ENCODE data around the gene MTCL1. TPM values are rescaled to one million over a fixed set of nuclear protein-coding genes. Genes with fewer than 3 reads are reported as not detected.

MTCL1 gene
- total RNA-seq, 1 experiment from 2014 or later: 28.3 TPM

- H3K9me3 ChIP-seq: no peaks in the 10 kb centered on the region
- peak overlapping the region; percentile 85 for H3K27ac Mint-ChIP-seq (ENCODE audit: unreplicated experiment)
- H3K27me3 ChIP-seq (replicated peaks; ENCODE audit: control insufficient read depth, insufficient read depth, low read length): no peaks in the 10 kb centered on the region
- POLR2A ChIA-PET: no interaction called here
- peaks cover 12% of the 10 kb centered on the region for H3K36me3 Mint-ChIP-seq (ENCODE audit: insufficient read depth, unreplicated experiment)
- CTCF ChIA-PET: interaction anchor here (0.5 to 2.6 kb wide), 5 partner anchors 10 to 282 kb away, joined by 3 to 18 read pairs (median 9); no protein-coding TSS in a partner anchor
- H3K27me3 Mint-ChIP-seq (ENCODE audit: insufficient read depth, unreplicated experiment): peaks cover 2% of the 10 kb centered on the region
- H3K4me3 ChIP-seq (ENCODE audit: low read depth, low read length): peak overlapping the region; percentile 67
- peak overlapping the region; percentile 88 for H3K4me3 Mint-ChIP-seq (ENCODE audit: unreplicated experiment)
- no peaks in the 10 kb centered on the region for H3K36me3 ChIP-seq (ENCODE audit: control insufficient read depth, insufficient read depth, low read length)
- H3K4me1 Mint-ChIP-seq (ENCODE audit: low read depth, unreplicated experiment): peaks cover 16% of the 10 kb centered on the region
- BruUV-seq (replicated peaks): no TSS peak
- peak in 1 of 2 experiments; percentile 33 for DNase-seq
- no peaks in the 10 kb centered on the region for H3K9me3 Mint-ChIP-seq (ENCODE audit: unreplicated experiment)
- intact Hi-C loops (cut with micrococcal nuclease; ENCODE audit: unreplicated experiment): loop anchor here (5.0 to 10.0 kb wide), 2 partner anchors 96 to 189 kb away; no protein-coding TSS in a partner anchor
- no peak for TF ChIP-seq CTCF (IDR thresholded peaks at IDR 0.05; ENCODE audit: insufficient read depth in 1 of 2, low read depth in 1 of 2, low read length in 1 of 2, severe bottlenecking in 1 of 2, unreplicated experiment in 1 of 2)
- peaks cover 17% of the 10 kb centered on the region for H3K4me1 ChIP-seq
These were observed 820 bp downstream of the MTCL1 start for GRCh38 chr18:8705961-8706790.

GRCh38 chr18:8706791-8707555 is 1.6 kb downstream of the MTCL1 start:
- POLR2A ChIA-PET: no interaction called here
- intact Hi-C loops (cut with micrococcal nuclease; ENCODE audit: unreplicated experiment): loop anchor here (5.0 to 10.0 kb wide), 2 partner anchors 95 to 188 kb away; no protein-coding TSS in a partner anchor

More at GRCh38 chr18:8706791-8707555, 1.6 kb downstream of the MTCL1 start:
- Mint-ChIP-seq H3K27me3 (ENCODE audit: insufficient read depth, unreplicated experiment) (peaks cover 2% of the 10 kb centered on the region), H3K36me3 (ENCODE audit: insufficient read depth, unreplicated experiment) (peaks cover 12% of the 10 kb centered on the region), H3K27ac (ENCODE audit: unreplicated experiment) (peak overlapping the region; percentile 85), H3K4me1 (ENCODE audit: low read depth, unreplicated experiment) (peaks cover 16% of the 10 kb centered on the region), H3K4me3 (ENCODE audit: unreplicated experiment) (peak overlapping the region; percentile 88), H3K9me3 (ENCODE audit: unreplicated experiment) (no peaks in the 10 kb centered on the region)
- Histone ChIP-seq H3K4me1 (peaks cover 17% of the 10 kb centered on the region), H3K9me3 (no peaks in the 10 kb centered on the region), H3K36me3 (ENCODE audit: control insufficient read depth, insufficient read depth, low read length) (no peaks in the 10 kb centered on the region), H3K27me3 (replicated peaks; ENCODE audit: control insufficient read depth, insufficient read depth, low read length) (no peaks in the 10 kb centered on the region), H3K4me3 (ENCODE audit: low read depth, low read length) (peak overlapping the region; percentile 67)
- CTCF ChIA-PET: interaction anchor here (0.5 to 2.6 kb wide), 7 partner anchors 10 to 351 kb away, joined by 3 to 18 read pairs (median 5); no protein-coding TSS in a partner anchor
- DNase-seq: peak; percentile 58 to 75
- TF ChIP-seq CTCF (IDR thresholded peaks at IDR 0.05; ENCODE audit: insufficient read depth in 1 of 2, low read depth in 1 of 2, low read length in 1 of 2, severe bottlenecking in 1 of 2, unreplicated experiment in 1 of 2): peak; percentile 36 to 64
- BruUV-seq (replicated peaks): no TSS peak
